NCI-H2227 (cell line): ENCODE data around the gene TUBA3E.
A peak's percentile ranks its signal among the peaks of the same experiment; 100 is the strongest.
"Not testable (repeated sequence)": the region's sequence is repeated elsewhere in the genome, so short reads cannot be mapped to it uniquely, and the experiment has no call there.

Source experiments
- DNase-seq: peaks from one replicate; lab custom pipeline; 2025; ENCODE audit not compliant: unreplicated experiment; lab: John Stamatoyannopoulos, UW

Gene TUBA3E

DNA sequence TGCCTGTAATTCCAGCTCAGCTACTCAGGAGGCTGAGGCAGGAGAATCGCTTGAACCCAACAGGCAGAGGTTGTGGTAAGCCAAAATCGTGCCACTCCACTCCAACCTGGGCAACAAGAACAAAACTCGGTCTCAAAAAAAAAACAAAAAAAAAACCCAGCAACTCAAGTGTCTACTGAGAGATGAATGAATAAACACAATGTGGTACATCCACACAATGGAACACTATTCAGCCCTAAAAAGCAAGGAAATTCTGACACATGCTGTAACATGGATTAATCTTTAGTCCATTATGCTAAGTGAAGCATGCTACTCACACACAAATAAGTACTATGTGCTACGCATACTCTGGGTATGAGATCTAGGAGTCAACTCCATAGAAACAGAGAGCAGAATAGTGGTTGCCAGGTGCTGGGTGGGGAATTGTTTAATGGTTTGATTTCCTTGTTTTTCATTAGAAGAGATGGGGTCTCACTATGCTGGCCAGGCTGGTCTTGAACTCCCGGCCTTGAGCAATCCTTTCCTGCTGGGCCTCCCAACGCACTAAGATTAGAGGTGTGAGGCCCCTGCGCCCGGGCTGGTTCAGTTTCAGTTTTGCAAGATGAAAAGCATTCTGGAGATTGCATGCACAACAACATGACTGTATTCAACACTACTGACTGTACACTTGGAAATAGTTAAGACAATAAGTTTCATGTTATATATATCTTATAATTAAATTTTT lies 32.8 kb downstream of the TUBA3E start:
- DNase-seq: no peak

DNA sequence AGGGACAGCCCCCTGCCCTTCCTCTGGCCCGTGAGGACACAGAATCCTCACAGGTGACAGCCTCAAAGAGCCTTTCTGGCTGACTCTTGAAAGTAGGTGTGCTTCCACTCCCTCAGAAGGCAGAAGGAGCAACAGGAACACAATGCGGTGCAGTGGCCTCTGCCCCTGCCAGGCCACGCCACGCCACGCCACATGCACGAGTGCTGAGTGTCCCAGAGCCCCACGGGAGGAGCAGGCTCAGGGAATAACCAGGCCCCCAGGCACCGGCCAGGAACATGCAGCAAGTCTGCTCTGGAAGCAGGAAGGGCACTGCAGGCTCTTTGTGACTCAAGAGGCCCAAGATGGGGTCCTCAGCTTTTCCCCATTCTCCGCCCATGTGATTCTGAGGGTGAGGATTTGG lies 35.3 kb downstream of the TUBA3E start:
- no peak for DNase-seq

DNA sequence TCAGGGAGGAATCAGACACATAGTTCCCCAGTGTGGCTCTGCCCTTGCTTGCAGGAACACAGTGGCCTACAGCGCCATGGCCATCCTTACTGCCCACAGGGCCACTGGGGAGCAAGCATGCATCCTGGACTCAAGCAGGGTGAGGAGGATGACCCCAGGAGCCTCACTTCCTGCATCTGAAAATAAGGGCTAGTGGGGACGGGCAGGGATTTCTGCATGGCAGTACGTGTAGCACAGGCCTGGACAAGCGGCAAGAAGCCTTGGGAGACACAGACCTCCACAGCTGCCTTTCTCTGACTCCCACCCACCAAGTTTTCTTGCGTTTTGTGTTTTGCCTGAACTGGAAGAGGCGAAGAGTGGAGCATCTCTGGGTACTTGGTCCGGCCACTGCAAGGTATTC lies 35.8 kb downstream of the TUBA3E start:
- DNase-seq: not testable (repeated sequence)

DNA sequence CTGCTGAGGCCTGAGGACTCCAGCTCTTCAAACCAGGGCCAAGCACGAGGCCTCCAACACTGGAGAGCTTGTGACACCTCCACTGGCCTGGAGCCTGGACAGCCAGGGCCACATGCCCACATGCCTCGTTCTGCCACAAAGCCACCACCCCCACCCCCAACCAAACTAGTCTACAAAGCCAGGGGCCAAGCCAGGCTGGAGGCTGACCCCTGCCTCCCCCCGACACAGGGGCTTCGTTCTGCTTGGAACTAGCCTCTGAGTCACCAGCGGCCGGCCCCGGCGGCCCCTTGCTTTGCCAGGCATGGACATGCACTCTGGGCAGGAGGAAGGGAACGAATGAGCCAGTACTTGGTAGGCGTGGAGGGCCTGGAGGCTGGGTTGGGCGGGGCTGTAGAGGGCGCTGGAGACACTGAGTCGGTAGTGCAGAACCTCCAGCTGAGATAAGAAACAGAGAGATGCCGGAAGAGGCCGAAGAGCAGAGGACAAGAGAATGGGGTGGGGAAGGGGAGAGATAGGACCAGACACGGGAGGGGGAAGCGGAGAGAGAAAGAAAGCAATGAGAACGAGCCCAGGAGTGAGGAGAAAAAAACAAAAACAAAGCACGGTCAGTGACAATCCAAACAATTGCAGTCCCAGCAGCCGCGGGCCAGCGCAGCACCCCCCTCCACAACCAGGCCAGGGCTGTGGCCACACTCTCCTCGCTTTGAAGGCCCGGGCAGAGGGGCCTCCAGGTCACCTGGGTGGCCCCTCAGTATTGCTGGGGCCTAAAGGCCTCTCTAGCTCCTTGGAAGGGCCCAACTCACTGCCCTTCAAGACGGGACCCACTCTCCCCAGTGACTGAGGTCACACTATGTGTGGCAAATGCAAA lies 37.2 kb downstream of the TUBA3E start:
- not testable (repeated sequence) for DNase-seq

DNA sequence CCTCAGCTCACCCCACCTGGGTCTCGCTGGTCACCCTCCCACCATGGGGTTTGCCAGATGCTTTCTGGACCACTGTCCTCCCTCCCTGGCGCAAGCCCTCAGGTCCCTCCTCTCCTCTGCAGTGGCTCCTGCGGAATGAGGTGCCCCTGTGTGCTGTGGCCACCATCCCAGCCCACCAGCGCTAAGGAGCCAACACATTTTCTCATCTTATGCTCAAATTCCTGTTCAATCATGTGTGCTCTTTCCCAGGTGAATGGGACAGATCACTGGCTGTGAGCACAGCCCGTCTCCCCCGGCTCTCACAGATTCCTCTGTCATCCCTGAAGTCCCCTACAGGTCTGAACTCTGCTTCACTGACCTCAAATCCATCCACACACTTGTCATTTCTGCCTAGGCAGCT lies 38.1 kb downstream of the TUBA3E start:
- DNase-seq: no peak

DNA sequence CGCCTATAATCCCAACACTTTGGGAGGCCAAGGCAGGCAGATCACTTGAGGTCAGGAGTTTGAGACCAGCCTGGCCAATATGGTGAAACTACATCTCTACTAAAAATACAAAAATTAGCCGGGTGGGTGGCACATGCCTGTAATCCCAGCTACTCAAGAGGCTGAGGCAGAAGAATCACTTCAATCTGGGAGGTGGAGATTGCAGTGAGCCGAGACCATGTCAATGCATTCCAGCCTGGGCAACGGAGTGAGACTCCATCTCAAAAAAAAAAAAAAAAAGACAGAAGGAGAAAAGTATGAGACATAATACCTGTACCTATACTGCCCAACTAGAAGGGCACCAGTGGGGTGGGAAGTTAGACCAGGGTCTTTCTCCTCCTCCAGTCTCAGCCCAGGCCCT lies 38.9 kb downstream of the TUBA3E start:
- not testable (repeated sequence) for DNase-seq

DNA sequence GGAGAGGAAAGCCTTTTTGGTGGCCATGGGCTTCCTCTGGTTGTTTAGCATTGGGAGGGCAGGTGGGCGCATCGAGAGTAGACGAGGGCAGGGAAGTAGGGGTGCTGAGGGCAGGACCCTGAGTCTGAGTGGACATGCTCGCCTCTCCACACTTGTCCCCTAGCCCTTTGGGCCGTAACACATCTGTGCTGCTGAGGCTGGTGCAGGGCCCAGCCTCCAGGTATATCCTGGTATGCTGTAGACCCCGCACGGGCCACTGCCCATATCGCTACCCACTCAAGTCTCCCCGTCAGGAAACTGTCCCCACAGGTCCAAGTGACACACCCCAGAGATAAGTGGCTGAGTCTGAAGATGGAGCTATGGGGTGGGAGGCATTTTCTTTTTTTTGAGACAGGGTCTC lies 39.6 kb downstream of the TUBA3E start:
- no peak for DNase-seq

DNA sequence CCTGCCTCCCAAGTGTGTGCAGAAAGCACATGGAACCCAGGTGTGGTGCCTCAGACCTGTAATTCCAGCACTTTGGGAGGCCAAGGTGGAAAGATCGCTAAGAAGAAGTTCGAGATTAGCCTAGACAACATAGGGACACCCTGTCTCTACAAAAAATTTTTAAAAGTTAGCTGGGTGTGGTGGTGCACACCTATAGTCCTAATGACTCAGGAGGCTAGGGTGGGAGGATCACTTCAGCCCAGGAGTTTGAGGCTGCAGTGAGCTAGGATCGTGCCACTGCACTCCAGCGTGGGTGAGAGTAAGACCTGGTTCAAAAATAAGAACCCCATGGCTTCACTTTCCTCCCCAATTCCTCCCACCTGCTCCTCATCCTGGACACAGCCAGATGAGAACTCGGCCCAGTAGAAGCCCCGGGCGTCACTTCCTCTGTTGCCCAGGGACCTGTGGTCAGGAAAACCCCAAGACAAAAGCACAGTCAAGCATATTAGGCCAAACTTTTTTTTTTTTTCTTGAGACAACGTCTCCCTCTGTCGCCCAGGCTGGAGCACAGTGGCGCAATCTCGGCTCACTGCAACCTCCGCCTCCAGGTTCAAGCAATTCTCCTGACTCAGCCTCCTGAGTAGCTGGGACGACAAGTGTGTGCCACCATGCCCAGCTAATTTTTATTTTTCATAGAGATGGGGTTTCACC lies 40.3 kb downstream of the TUBA3E start:
- not testable (repeated sequence) for DNase-seq

DNA sequence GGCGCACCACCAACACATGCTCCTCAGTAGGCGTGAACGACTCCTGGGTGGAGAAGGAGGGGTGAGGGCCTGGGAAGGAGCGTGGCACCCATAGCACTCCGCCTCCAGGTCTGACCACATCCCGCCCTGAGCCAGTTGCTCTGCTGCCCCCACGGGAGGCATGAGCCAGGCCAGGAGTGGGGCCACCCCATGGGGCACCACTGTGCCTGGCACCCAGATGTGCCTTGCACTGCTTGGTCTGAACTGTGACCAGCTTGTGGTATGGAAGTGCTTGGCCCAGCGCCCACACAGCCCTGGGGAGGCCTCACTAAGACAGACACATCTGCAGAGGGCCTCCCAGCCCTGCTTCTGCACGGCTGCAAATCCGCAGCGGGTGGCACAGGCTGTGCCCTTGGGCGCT lies 40.9 kb downstream of the TUBA3E start:
- not testable (repeated sequence) for DNase-seq

DNA sequence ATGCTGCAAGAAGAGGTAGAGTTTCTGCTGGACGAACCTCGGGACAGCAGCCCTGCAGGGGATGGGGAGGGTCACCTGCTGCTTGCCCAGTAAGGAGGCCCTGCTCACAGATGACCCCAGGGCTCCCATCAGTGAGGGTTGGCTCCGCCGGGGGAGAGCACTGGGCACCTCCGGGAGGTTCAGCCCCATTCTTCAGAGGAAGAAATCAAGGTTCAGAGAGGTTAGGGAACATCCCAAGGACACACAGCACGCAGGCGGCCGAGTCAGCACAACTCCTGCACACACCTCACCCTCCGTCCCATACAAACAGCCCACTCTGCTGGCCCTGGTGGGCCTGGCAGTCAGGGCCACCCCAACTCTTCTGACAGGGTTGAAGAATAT lies 41.6 kb downstream of the TUBA3E start:
- no peak for DNase-seq

DNA sequence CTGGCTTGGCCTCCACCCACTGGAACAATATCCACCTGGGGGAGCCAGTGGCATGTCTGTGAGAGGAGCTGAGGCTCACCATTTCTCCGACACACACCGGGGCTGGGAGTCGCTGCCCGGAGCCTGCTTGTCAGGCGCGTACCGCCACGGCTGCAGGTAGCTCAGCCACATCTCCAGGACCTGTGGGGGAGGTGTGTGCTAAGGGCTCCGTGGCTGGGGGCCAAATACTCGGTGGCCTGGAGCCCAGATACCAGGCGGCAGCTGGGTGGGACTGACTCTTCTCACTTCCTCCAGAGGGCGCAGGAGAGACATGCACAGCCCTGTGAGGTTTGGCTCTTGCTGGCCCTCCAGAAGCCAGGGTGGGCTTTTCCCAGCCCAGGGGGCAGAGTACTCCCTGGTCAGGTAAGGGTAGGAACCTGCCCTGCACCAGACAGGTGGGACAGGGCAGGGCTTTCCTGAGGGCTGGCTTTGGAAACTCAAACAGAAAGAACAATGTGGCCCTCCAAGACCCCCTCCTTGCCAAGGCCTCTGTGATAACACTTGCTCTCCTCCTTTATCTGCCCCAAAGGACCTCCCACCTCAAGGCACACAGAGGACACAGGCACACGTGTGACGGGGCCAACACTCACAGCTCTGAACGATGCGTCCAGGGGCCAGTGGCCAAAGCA lies 42.1 kb downstream of the TUBA3E start:
- DNase-seq: peak; percentile 59

DNA sequence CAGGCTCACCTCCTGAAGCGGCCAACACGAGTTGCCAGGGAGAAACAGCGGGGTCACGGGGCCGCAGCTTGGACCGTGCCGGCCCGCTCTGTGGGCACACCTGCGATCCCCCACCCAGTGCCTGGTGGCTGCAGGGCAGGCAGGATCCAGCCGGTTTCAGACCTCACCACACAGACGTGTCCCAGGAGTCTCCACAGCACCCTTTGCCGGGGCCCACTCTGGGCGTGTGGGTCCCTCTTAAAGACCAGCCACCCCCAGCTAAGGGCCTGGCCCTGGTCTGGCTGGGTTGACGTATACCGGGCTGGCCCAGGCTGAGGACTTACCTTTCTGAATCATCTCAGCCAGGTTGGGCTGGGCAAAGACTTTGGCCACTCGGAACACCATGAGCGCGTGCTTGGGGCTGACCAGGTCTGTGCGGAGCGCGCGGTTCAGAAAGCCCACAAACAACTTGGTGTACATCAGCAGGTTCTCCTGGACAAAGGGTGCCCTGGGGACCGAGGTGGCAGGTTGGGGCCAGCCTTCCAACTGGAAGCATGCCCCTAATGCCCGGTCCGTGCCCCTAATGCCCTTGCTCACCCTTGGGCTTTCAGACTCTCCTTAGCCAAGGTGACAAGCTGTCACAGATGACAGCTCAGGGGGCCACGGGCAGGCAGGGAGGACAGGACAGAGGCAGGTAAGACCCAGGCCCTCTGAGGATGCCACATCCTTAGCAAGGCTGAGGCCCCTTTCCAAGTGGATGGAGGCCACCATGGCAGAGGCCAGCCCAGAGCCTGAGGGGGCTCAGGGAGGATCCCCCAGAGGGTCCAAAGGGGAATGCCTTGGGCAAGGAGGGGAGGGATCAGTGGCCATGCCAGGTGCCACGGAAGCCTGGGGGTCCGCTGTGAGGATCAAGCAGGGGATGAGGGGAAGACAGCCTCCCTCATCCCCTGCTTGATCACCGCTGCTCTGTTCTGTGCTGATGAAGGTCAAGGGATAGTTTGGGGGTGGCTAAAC lies 43.2 kb downstream of the TUBA3E start:
- no peak for DNase-seq

DNA sequence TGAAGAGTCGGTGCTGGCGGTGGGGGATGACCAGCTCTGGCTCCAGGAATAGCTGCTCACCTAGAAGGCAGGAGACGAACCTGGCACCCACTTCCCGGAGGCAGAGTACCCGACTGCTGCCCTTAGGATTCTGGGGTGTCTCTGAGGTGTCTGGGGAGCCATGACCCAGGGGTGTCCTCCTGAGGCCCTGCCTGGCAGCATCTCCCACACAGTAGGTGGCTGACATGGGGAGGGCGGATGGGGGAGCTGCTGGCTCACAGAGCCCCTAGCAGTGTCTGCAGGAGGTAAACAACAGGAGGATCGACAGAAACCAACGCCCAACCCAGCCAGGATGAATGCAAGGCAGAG lies 43.8 kb downstream of the TUBA3E start:
- not testable (repeated sequence) for DNase-seq

DNA sequence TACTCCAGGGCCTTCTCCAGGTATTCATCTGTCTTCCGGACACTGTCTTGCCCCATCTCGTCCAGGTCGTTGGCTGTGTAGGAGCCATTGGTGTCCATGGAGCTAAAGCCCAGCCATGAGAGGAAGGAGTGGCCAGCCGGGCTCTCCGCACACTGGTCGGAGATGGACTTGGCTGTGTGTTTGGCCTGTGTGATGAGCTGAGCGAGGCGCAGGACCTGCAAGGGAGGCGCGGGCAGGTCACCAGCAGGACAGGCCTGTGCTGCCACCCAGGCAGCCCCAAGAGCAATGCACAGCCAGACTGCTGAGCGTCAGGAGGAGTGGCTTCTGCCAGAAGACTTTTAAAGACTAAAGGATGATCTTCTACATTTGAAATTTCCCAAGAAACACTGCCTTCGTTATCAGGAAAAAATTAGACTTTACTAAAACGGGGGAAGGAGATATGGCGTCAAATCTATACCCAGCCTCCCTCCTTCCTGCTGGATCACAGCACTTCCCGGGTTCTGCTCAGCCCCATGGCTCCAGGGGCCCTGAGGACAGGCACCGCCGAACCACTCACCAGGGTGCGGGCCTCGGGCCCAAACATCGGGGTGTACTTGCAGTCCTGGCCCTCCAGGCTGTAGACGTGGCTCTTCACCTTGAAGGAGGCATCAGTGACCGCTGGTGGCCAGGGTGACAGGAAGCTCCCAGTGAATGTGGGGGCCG lies 44.4 kb downstream of the TUBA3E start:
- DNase-seq: not testable (repeated sequence)

DNA sequence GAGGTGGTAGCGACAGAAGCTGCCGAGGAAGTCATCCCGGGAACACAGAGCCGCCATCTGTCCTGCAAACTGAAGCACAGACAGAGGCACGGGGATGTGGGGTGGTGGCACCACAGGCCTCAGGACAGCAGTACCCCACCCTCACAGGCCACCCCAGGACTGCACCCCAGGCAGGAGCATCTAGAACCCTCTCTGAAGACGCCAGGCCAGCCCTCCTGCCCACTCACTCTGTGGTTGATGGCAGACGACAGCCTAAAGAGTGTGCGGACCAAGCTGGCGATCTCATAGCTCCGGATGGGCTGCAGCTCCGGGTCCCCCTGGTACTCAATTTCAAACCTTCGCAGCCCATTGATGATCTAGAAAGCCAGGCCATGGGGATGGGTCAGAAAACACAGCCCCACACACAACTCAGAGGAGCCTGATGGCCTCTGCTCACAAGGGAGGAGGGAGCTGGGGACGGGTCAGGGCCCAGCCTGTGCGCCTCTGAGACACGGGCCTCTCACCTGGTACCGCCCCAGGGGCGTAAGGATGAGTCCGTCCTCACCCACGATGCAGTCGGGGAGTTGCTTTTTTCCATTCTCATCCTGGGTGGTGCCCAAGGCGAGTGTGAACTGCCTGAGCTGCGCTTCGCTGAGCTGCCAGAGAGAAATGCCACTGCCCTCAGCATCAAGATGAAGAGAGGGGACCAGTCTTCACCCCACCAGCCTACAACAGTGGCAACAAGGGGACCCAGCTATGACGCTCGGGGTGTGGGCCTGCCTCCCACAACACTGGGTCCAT lies 45.2 kb downstream of the TUBA3E start:
- DNase-seq: no peak

DNA sequence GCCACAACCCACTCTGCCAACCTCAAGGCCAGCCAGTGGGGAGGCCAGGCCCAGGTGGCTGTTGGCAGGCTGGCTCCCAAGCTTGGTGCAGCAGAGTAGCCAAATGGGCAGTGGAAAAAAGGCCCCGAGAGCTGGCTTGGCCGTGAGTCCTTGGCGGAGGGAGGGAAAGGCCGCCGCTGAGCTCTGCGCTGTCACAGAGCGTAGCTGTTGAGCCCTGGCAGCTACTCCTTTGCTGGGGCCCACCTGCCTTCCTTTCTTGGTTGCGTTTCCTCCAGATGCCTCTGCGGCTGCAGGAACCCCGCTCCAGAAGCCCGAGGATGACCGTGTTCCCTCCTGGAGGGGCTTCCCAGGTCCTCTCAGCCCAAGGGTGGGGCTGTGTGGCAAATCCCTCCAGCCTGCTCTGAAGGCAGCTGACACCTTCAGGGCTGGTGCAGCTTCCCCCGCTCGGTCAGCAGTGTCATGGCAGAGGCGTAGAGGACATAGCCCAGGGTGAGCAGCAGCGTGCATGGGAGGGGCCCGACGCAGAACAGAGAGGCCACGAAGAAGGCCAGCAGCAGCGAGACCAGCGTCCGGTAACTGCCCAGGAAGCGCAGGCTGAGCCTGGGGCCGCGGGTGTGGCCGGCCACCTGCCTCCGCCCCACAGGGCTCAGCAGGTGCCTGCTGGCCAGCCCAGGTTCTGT lies 46.0 kb downstream of the TUBA3E start:
- DNase-seq: not testable (repeated sequence)

DNA sequence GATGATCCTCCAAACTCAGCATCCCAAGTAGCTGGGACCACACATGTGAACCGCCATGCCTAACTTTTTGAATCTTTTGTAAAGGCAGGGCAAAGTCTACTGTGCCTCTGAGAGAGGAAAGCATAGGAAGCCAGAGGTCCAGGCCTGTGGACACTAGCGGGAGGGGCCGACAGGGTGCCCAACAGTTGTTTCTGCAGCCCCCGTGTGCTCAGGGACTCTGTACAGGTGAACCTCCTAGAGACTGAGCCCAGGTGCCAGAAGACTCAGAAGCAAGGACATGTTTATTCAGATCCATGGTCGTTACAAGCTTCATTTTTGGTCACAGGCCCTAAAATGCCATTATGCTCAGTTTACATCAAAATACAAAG lies 47.1 kb downstream of the TUBA3E start:
- DNase-seq: not testable (repeated sequence)
